HepG2 (cell line): ENCODE data around the gene TIMM10. TPM values are rescaled to one million over a fixed set of nuclear protein-coding genes. Genes with fewer than 3 reads are reported as not detected.

Source experiments
- CHD2 ChIP-seq: IDR thresholded peaks from 2 replicates; pipeline ENCODE4 v1.6.1; 2011; ENCODE audit warnings: low read depth, low read length, improper control_type of control experiment
- E2F1 ChIP-seq: sonication (generic); formaldehyde crosslinking; IDR thresholded peaks from 2 replicates; pipeline ENCODE4 v1.5.0; 2020; ENCODE audit warnings: missing genetic modification reagents
- ELF4 ChIP-seq: sonication (generic); formaldehyde crosslinking; IDR thresholded peaks from 2 replicates; pipeline ENCODE4 v1.5.0; 2020; ENCODE audit warnings: missing genetic modification reagents, mild to moderate bottlenecking, moderate library complexity, borderline replicate concordance
- FIP1L1 ChIP-seq: fragments of 200-400 bp; formaldehyde crosslinking; IDR thresholded peaks from 2 replicates; pipeline ENCODE4 v1.6.1; 2018; ENCODE audit warnings: low read depth, mild to moderate bottlenecking, low read length, moderate library complexity, borderline replicate concordance; ENCODE audit not compliant: insufficient read depth
- GATAD1 ChIP-seq: IDR thresholded peaks from 2 replicates; pipeline ENCODE4 v1.6.1; 2016; ENCODE audit warnings: missing genetic modification reagents, missing compliant biosample characterization
- MED1 ChIP-seq: sonication (generic); formaldehyde crosslinking; IDR thresholded peaks from 2 replicates; pipeline ENCODE4 v1.4.0; 2020; ENCODE audit warnings: missing genetic modification reagents
- MIER2 ChIP-seq: IDR thresholded peaks from 2 replicates; pipeline ENCODE4 v1.6.1; 2016; ENCODE audit warnings: missing biosample characterization, missing genetic modification reagents
- NCOA1 ChIP-seq: sonication (generic); formaldehyde crosslinking; IDR thresholded peaks from 2 replicates; pipeline ENCODE4 v1.9.0; 2021; ENCODE audit warnings: missing genetic modification reagents
- PHB2 ChIP-seq: fragments of 450-650 bp; IDR thresholded peaks from 2 replicates; pipeline ENCODE4 v1.6.1; 2018; ENCODE audit not compliant: partially characterized antibody
- POLR2G ChIP-seq: fragments of 200-400 bp; formaldehyde crosslinking; IDR thresholded peaks from 2 replicates; pipeline ENCODE4 v1.6.1; 2018; ENCODE audit warnings: mild to moderate bottlenecking, low read depth, low read length, moderate library complexity
- SOX13 ChIP-seq, 3 experiments: fragments of 450-650 bp in 1 of 3; sonication (generic) in 1 of 3; formaldehyde crosslinking in 1 of 3; IDR thresholded peaks in 2 of 3; conservative IDR thresholded peaks in 1 of 3; 2 replicates each; pipeline versions ENCODE4 v1.5.0 to v1.6.1; 2016 to 2020; ENCODE audit warnings: antibody characterized with exemption in 1 of 3, mild to moderate bottlenecking in 1 of 3, missing compliant biosample characterization in 1 of 3, missing genetic modification reagents in 1 of 3, moderate library complexity in 1 of 3
- TCF12 ChIP-seq, 2 experiments: fragments of 450-650 bp in 1 of 2; sonication (generic) in 1 of 2; formaldehyde crosslinking in 1 of 2; IDR thresholded peaks; 2 replicates each; pipeline versions ENCODE4 v1.6.1 to v1.8.0; 2017 to 2022; ENCODE audit warnings: antibody characterized with exemption in 1 of 2, mild to moderate bottlenecking in 1 of 2, missing genetic modification reagents in 1 of 2, moderate library complexity in 1 of 2
- ZC3H13 ChIP-seq: sonication (generic); formaldehyde crosslinking; IDR thresholded peaks from 2 replicates; pipeline ENCODE4 v1.8.1; 2023; ENCODE audit warnings: mild to moderate bottlenecking, missing genetic modification reagents, moderate library complexity
- ZFP41 ChIP-seq: sonication (generic); formaldehyde crosslinking; IDR thresholded peaks from 2 replicates; pipeline ENCODE4 v1.4.0; 2020; ENCODE audit warnings: mild to moderate bottlenecking, missing genetic modification reagents, borderline replicate concordance
- ZFP90 ChIP-seq: sonication (generic); formaldehyde crosslinking; IDR thresholded peaks from 2 replicates; pipeline ENCODE4 v1.8.0; 2022; ENCODE audit warnings: missing genetic modification reagents, mild to moderate bottlenecking, inconsistent platforms, borderline replicate concordance
- ZNF329 ChIP-seq: sonication (generic); formaldehyde crosslinking; IDR thresholded peaks from 2 replicates; pipeline ENCODE4 v1.9.0; 2021; ENCODE audit warnings: low read depth, mild to moderate bottlenecking, missing genetic modification reagents
- ZNF703 ChIP-seq: sonication (generic); formaldehyde crosslinking; IDR thresholded peaks from 2 replicates; pipeline ENCODE4 v1.5.1; 2020; ENCODE audit warnings: missing genetic modification reagents, mild to moderate bottlenecking, moderate library complexity, borderline replicate concordance
- polyA plus RNA-seq, 8 experiments: library from polyadenylated mRNA; depleted of rRNA in 3 of 8; stranded (reverse) in 7 of 8; unstranded in 1 of 8; fragments of >200 nt; fragmentation: Illumina TruSeq in 4 of 8; extraction: Trizol in 4 of 8; gene quantifications; 2 replicates each; pipeline versions ENCODE4 v1.2.1 to v1.2.3, GENCODE V29; 2011 to 2016; ENCODE audit warnings: low read depth in 4 of 8, missing spikeins in 1 of 8, mixed read lengths in 1 of 8; ENCODE audit not compliant: insufficient read depth in 1 of 8
- total RNA-seq, 5 experiments: library from RNA; depleted of rRNA; stranded (reverse); fragments of >200 nt; fragmentation: Illumina TruSeq; extraction: Trizol; gene quantifications; 2 replicates each; pipeline ENCODE4 v1.2.3, GENCODE V29; 2016; ENCODE audit warnings: low read depth in 1 of 5
- TF ChIP-seq, protein P1 (sequence below): sonication (generic); formaldehyde crosslinking; IDR thresholded peaks from 2 replicates; pipeline ENCODE4 v1.8.1; 2022; ENCODE audit warnings: low read depth, mild to moderate bottlenecking, missing genetic modification reagents
- TF ChIP-seq, protein P2 (sequence below): sonication (generic); formaldehyde crosslinking; IDR thresholded peaks from 2 replicates; pipeline ENCODE4 v1.5.1; 2020; ENCODE audit warnings: mild to moderate bottlenecking, missing genetic modification reagents, borderline replicate concordance

TIMM10 gene
- total and polyA plus RNA-seq, 2 of the 13 experiments (the other 11 are each of a cell fraction or from before 2014, with no cell fraction given) = 67.8 to 82.2 TPM

DNA sequence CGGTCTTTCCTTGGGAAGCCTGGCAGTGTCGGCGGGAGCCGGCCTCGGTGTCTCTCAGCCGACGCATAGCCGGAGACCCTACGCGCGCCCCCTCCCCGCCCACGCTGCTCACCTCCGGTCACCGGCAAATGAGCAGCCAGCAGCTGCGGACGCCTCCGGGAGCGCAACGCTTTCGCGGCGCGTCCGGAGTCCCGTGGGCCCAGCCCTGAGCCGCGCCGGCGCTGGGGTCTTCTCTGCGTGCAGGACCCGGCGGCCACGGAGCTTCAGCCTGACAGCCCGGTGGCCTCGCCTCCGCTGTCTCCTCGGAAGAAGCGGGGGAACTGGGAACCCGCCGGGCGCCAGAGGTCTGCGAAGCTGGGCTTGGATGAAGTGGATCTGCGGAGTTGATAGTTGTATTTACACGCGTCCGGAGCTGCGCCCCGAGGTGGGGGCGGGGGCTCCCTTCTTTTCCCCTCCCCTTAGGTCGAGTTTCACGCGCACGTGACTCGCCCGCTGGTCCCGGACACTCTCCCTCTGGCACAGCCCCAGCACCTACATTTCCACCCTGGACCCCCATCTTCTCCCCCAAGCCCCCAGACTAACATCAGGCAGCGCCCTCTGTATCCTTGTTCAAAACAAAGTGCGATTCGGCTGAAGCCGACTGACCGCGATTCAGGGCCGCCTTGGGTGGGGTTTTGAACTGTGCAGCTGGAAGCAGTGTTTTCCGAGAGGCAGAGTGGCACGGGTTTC lies 15.1 kb downstream of the TIMM10 start, which contains the start of gene SLC43A1 (continued):
- no peak for TF ChIP-seq E2F1 (CRISPR knock-in tag)
- peak; percentile 58 for TF ChIP-seq ZFP90
- no peak for TF ChIP-seq SOX13 (IDR thresholded peaks at IDR 0.05)
- peak in 1 of 2 experiments; percentile 54; a peak in 1 of 4 replicates for TF ChIP-seq SOX13 (CRISPR knock-in tag; conservative IDR thresholded peaks at IDR 0.05 in 1 of 2, IDR thresholded peaks at IDR 0.05 in 1 of 2)
- no peak for TF ChIP-seq TCF12 (IDR thresholded peaks at IDR 0.05)
- TF ChIP-seq TCF12 (CRISPR knock-in tag; IDR thresholded peaks at IDR 0.05) = no peak; the same call in 1 of the 2 replicates
- TF ChIP-seq GATAD1 (CRISPR knock-in tag) = no peak
- TF ChIP-seq, protein P1, sequence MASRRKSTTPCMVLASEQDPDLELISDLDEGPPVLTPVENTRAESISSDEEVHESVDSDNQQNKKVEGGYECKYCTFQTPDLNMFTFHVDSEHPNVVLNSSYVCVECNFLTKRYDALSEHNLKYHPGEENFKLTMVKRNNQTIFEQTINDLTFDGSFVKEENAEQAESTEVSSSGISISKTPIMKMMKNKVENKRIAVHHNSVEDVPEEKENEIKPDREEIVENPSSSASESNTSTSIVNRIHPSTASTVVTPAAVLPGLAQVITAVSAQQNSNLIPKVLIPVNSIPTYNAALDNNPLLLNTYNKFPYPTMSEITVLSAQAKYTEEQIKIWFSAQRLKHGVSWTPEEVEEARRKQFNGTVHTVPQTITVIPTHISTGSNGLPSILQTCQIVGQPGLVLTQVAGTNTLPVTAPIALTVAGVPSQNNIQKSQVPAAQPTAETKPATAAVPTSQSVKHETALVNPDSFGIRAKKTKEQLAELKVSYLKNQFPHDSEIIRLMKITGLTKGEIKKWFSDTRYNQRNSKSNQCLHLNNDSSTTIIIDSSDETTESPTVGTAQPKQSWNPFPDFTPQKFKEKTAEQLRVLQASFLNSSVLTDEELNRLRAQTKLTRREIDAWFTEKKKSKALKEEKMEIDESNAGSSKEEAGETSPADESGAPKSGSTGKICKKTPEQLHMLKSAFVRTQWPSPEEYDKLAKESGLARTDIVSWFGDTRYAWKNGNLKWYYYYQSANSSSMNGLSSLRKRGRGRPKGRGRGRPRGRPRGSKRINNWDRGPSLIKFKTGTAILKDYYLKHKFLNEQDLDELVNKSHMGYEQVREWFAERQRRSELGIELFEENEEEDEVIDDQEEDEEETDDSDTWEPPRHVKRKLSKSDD (CRISPR knock-in tag) = peak; percentile 68; the same call in 1 of the 2 replicates
- no peak for TF ChIP-seq ZFP41 (CRISPR knock-in tag)
- TF ChIP-seq MED1 (CRISPR knock-in tag) = peak; percentile 66
- no peak for TF ChIP-seq CHD2
- TF ChIP-seq ZC3H13 (CRISPR knock-in tag) = no peak; the same call in 1 of the 2 replicates
- no peak; the same call in 1 of the 2 replicates for TF ChIP-seq ZNF703
- TF ChIP-seq NCOA1 (CRISPR knock-in tag) = no peak; the same call in 1 of the 2 replicates
- no peak for TF ChIP-seq MIER2
- TF ChIP-seq POLR2G = peak; percentile 77
- no peak for TF ChIP-seq ZNF329 (CRISPR knock-in tag)
- TF ChIP-seq, protein P2, sequence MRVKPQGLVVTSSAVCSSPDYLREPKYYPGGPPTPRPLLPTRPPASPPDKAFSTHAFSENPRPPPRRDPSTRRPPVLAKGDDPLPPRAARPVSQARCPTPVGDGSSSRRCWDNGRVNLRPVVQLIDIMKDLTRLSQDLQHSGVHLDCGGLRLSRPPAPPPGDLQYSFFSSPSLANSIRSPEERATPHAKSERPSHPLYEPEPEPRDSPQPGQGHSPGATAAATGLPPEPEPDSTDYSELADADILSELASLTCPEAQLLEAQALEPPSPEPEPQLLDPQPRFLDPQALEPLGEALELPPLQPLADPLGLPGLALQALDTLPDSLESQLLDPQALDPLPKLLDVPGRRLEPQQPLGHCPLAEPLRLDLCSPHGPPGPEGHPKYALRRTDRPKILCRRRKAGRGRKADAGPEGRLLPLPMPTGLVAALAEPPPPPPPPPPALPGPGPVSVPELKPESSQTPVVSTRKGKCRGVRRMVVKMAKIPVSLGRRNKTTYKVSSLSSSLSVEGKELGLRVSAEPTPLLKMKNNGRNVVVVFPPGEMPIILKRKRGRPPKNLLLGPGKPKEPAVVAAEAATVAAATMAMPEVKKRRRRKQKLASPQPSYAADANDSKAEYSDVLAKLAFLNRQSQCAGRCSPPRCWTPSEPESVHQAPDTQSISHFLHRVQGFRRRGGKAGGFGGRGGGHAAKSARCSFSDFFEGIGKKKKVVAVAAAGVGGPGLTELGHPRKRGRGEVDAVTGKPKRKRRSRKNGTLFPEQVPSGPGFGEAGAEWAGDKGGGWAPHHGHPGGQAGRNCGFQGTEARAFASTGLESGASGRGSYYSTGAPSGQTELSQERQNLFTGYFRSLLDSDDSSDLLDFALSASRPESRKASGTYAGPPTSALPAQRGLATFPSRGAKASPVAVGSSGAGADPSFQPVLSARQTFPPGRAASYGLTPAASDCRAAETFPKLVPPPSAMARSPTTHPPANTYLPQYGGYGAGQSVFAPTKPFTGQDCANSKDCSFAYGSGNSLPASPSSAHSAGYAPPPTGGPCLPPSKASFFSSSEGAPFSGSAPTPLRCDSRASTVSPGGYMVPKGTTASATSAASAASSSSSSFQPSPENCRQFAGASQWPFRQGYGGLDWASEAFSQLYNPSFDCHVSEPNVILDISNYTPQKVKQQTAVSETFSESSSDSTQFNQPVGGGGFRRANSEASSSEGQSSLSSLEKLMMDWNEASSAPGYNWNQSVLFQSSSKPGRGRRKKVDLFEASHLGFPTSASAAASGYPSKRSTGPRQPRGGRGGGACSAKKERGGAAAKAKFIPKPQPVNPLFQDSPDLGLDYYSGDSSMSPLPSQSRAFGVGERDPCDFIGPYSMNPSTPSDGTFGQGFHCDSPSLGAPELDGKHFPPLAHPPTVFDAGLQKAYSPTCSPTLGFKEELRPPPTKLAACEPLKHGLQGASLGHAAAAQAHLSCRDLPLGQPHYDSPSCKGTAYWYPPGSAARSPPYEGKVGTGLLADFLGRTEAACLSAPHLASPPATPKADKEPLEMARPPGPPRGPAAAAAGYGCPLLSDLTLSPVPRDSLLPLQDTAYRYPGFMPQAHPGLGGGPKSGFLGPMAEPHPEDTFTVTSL = no peak
- no peak for TF ChIP-seq ELF4
- no peak for TF ChIP-seq FIP1L1
- TF ChIP-seq PHB2 = no peak
